22Rv1 (cell line): ENCODE data around the gene CA5B.

Experiments
- CTCF ChIP-seq: fragments of 450-650 bp; IDR thresholded peaks from 2 replicates; pipeline ENCODE4 v1.5.1; 2017; ENCODE audit warnings: mild to moderate bottlenecking
- ZFX ChIP-seq: fragments of 450-650 bp; IDR thresholded peaks from 2 replicates; pipeline ENCODE4 v1.6.1; 2017; ENCODE audit warnings: antibody characterized with exemption, borderline replicate concordance

GRCh38 chrX:15702488-15703371, 35.3 kb upstream of the CA5B start:
- TF ChIP-seq CTCF (no peak), ZFX (no peak)
